Measurements from ENCODE around the gene NUF2.

- TF ChIP-seq, protein P1, sequence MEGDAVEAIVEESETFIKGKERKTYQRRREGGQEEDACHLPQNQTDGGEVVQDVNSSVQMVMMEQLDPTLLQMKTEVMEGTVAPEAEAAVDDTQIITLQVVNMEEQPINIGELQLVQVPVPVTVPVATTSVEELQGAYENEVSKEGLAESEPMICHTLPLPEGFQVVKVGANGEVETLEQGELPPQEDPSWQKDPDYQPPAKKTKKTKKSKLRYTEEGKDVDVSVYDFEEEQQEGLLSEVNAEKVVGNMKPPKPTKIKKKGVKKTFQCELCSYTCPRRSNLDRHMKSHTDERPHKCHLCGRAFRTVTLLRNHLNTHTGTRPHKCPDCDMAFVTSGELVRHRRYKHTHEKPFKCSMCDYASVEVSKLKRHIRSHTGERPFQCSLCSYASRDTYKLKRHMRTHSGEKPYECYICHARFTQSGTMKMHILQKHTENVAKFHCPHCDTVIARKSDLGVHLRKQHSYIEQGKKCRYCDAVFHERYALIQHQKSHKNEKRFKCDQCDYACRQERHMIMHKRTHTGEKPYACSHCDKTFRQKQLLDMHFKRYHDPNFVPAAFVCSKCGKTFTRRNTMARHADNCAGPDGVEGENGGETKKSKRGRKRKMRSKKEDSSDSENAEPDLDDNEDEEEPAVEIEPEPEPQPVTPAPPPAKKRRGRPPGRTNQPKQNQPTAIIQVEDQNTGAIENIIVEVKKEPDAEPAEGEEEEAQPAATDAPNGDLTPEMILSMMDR (IDR thresholded peaks at IDR 0.05; ENCODE audit: insufficient read depth, low read length, poor library complexity, severe bottlenecking): no peak
- no peak for TF ChIP-seq EZH2phosphoT487 (conservative IDR thresholded peaks at IDR 0.05; ENCODE audit: low read length)
Measured at GRCh38 chr1:163397451-163398200, 75.9 kb downstream of the NUF2 start.
